UCSD-AML1 (cell line): ENCODE results near the gene HPF1.
"Not testable (repeated sequence)": the region's sequence is repeated elsewhere in the genome, so short reads cannot be mapped to it uniquely, and the experiment has no call there.

ENCODE experiments used
- DNase-seq: peaks from one replicate; lab custom pipeline; 2025; ENCODE audit not compliant: unreplicated experiment; lab: John Stamatoyannopoulos, UW

Gene HPF1

DNA sequence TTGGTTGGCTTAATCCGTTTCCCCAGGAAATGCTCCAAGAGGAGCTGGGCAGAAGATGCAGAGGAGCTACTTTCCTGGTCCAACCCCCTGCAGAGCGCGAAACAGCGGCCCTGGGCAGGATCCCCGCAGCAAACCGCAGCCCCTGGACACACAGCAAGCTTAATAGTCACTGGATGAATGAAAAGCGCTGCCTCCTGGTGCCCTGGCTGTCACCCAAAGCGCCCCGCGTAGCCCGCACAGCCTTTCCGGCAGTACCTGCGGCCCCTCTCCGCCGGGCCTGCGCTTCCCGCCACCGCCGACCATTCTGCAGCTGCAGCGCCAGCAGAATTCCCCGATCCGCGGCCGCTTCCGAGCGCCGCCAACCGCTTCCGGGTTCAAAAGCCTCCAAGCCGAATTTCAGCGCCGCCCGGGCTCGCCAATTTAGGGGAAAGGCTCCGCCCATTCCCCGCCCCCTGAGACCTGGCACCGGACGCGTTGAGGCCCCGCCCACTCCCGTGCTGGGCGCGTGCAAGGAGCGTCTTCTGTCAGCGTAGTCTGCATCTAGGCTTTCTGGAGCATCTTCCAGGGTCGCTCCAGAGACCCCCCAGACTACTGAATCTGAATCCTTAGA, at the start of gene HPF1:
Gene HPF1 (minus strand): TSS at position 370 of the 610 bp plus-strand sequence. CDS start 67 bp downstream, at position 303.
- DNase-seq: peak; percentile 94

- not testable (repeated sequence) for DNase-seq
Measured at GRCh38 chr4:169806770-169807169, 49.0 kb upstream of the HPF1 start.

- peak; percentile 11 for DNase-seq
Measured at GRCh38 chr4:169803413-169803812, 45.7 kb upstream of the HPF1 start.

- no peak for DNase-seq
Measured at GRCh38 chr4:169802873-169803272, 45.1 kb upstream of the HPF1 start.

DNA sequence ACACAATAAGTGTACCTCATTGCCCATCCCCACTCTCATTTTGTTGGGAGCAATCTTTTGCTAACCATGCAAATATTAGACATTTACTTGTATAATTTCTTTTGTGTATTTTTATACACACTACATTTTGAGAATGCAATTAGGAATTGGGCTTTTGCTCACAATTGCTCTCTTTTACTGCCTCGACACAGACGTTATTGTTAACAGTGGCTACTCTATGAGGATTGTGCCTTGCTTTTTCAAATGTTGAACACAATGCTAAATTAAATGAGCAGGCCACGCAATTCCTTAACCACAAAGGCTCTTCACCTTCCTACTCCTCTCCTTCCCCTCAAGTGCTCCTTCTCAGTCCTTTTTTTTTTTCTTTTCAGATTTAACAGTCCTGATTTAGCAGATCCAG, 42.8 kb upstream of the HPF1 start:
- DNase-seq: no peak

DNA sequence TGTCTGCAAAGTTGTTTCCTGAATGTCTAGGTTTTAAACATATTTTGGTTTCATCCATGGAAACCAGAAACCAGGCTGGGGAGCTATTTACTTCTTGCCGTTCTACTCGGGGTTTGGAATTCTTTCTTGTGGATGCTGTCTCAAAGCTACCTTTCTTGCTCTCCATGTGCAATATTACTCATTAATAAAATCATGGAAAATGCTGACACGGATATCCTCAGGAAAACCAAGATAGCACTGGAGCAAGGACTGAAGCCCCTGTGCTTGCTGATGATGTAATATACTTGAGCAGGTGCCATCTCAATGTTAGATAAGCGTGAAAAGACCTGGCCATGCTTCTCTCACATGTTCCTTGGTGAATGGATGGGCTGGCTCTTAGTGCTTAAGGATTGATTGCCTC, 41.5 kb upstream of the HPF1 start:
- DNase-seq: no peak

- DNase-seq: no peak
Measured at GRCh38 chr4:169795585-169795984, 37.8 kb upstream of the HPF1 start.

GRCh38 chr4:169791527-169792156, 33.9 kb upstream of the HPF1 start:
- peak; percentile 41 for DNase-seq

GRCh38 chr4:169791062-169791461, 33.3 kb upstream of the HPF1 start:
- no peak for DNase-seq

DNA sequence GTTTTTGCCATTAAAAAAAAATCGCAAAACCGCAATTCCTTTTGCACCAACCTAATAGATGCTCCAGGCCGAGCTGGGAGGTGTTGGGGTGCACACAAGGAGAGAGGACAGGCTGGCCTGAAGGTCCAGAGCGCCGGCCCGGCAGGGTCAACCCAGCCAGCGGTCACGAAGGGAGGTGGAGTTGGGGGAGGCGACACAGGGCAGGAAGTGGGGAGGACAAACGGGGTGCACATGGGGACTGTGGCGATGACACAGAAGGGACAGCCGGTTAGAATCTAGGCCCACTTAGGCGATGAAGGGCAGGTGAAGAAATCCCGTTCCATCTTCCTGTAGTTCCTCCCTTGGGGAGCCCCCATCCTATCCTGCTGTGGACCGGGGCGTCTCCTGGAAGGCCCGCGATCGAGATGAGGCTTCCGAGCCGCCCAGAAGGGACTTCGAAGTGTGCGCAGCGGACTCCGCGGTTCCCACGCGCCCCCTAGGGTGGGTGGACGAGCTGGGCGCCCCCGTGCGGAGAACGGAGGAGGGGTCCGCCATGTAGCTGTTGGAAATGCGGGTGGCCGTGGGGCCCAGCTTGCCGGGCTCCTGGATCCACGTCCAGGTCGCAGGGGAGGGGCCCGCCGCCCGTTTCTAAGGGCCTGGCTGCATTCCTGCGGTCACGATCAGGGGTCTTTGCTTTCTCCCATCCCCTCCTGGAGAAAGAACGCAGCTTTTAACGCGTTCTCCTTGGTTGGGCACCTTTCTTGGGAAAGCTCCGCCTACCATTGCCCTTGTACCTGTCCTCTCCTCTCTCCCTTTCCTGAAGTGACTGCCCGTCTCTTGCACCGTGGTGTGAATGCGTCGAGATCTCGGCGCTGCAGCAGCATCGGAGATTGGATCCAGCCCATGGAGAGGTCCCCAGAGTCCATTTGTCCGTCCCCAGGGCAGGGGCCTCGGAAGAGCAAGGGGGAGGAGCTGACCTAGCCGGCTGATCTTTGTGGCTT, 17.0 kb upstream of the HPF1 start:
- no peak for DNase-seq

GRCh38 chr4:169773889-169774288, 16.1 kb upstream of the HPF1 start:
- DNase-seq: no peak

- not testable (repeated sequence) for DNase-seq
Measured at GRCh38 chr4:169771556-169772080, 13.9 kb upstream of the HPF1 start.

DNA sequence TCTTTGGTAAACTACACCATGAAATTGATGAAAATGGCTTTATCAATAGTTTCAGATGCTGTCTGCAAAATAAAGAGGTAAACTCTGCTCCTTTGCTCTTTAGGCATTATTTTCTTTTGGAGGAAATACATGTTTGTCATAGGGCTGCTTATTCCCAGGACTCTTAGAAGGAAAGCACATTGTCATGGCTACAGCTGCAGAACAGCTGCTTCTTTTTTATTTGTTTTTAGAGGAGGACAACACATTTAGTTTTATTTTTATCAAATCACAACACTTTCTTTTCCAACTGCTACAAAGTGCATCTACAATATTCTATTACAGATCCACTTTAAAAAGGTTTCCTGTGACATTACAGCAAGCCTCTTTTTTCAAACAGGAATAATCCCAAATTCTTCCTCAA, 12.7 kb upstream of the HPF1 start:
- DNase-seq: no peak

DNA sequence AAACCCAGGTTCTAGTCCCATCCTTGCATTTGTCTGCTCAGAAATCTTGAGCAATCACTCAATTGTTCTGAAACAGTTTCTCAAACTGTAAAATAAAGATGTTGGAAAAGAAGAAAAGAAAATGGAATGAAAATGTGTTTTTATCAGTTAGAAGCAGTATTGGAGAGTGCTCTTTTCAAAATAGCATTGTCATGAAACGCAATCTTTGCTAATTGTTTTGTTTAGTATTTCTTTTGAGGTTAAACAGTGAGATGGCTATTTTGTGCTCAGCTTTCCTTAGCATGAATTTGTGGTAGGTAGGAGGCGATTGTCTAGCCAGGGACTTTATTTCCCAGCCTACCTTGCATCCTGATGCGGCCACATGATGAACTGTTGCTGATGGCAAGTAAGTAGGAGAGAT, 10.6 kb upstream of the HPF1 start:
- no peak for DNase-seq

DNA sequence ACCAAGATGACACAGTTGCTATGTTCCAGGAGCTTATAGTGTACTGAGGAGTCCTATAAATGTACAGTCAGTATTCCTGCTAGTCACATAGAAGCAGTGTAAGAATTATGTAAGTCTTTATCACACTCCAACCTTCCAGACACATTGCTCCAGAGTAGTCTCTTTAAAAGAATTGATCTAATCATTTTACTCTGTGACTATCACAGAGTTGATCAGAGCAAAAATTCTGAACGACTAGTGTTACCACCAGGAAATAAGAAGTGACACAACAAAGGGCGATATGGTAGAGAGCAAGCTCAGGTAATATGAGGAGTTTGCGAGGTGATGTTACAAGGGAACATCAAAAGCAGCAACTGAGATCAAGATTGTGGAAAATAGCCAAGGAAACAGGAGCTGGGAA, 9.0 kb upstream of the HPF1 start:
- no peak for DNase-seq

DNA sequence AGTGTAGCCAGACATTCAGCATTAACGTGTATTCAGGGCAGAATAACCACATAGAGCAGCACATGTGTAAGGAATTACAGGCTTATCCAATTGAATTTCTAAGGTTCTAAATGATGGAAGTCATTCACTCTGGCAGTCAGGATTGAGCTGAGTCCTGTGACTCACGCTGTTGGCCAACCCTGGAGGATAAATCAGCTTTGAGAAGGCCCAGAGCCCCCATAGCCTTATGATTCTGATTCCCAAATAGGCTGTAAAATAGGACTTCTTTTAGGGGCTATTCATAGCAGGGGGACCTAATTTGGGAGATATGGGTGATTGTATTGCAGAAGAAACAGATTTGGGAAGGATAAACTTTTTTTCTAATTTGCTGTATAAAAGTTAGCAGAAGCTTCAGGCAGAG, 8.1 kb upstream of the HPF1 start:
- DNase-seq: no peak

- no peak for DNase-seq
Measured at GRCh38 chr4:169761846-169762245, 4.1 kb upstream of the HPF1 start.

DNA sequence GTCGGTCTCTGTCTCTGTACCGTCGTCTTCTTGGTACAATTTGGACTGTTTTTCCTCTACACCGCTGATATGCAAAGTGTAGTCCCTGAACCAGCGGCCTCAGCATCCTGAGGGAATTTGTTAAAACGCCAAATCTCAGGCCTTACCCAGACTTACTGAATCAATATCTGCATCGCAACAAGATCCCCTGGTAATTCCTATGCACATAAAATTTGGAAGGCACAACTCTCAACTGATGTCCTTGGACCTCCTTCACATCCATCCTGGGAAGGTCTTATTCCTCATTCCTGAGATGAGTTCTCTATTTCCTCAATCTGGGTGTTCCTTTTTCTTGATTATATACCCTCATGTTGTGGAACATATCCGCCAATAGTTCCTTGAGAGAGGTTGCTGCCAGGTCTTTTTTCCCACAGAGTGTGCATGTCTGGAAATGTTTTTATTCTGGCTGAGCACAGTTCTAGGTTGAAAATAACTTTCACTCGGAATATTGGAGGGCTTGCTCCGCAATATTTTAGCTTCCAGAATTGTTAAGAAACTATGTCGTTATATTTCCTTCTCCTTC, 738 bp upstream of the HPF1 start:
- DNase-seq: no peak

- DNase-seq: no peak
Measured at GRCh38 chr4:169756971-169757574, 671 bp downstream of the HPF1 start.

DNA sequence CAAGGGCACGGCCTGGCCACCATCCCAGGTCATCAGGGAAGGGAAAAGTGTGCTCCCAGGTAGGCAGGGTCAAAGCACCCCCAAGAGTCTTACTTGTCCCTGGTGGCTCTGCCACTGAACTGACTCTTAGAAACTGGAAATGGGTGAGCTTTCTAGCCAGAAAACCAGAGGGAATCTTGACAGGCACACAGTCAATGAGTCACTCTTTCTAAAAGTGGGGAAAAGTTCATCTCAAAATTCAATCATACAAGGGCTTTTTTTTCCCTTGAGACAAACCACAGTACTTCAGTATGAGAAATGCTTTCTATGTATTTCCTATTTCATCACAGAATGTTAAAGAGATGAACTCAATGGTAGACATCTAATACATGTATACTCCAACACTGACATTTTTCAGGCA, 12.5 kb downstream of the HPF1 start:
- DNase-seq: no peak

DNA sequence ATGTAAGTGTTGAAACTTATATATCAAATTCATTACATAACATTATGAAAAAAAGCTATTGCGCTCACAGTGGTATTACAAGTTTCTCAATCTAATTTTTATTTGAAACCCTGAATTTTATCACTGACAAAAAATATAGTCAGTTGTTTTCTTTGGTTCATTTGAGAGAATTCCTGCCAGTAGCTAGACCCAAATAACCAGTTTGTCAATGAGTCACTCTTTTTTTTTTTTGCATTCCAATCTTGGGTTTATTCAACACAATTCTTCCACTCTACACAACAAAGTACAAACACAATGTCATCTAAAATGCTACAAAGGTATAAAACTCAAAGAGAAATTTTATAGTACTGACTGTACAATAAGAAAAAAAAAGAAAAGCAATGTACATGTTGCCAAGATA, 13.1 kb downstream of the HPF1 start:
- DNase-seq: no peak
